Measurements from ENCODE around the gene RAB3IL1.

DNA sequence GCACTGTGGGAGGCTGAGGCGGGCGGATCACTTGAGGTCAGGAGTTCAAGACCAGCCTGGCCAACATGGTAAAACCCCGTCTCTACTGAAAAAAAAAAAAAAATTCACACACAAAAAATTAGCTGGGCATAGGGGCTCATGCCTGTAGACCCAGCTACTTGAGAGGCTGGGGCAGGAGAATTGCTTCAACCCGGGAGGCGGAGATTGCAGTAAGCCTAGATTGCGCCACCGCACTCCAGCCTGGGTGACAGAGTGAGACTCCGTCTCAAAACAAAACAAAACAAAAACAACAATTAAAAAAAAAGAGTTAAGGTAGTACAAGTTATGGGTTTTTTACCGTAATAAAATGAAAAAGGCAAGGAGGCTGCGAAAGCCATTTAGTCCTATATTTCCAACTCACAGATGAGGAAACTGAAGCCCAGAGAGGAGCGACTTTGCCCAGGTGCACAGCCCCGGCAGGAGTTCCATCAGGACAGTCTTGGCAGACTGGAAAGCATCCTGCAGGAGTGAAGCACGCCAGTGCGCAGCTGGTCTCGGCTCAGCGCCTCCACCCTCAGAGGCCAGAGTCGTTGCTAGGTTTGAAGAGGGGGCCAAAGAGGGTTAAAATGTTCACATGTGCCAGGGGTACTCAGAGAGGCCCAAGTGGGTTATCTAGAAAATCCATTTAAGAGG is 22.2 kb downstream of the RAB3IL1 start:
- no peak for TF ChIP-seq POLR2A (IDR thresholded peaks at IDR 0.05; ENCODE audit: low read depth)
- TF ChIP-seq, protein P1, sequence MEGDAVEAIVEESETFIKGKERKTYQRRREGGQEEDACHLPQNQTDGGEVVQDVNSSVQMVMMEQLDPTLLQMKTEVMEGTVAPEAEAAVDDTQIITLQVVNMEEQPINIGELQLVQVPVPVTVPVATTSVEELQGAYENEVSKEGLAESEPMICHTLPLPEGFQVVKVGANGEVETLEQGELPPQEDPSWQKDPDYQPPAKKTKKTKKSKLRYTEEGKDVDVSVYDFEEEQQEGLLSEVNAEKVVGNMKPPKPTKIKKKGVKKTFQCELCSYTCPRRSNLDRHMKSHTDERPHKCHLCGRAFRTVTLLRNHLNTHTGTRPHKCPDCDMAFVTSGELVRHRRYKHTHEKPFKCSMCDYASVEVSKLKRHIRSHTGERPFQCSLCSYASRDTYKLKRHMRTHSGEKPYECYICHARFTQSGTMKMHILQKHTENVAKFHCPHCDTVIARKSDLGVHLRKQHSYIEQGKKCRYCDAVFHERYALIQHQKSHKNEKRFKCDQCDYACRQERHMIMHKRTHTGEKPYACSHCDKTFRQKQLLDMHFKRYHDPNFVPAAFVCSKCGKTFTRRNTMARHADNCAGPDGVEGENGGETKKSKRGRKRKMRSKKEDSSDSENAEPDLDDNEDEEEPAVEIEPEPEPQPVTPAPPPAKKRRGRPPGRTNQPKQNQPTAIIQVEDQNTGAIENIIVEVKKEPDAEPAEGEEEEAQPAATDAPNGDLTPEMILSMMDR (IDR thresholded peaks at IDR 0.05): no peak
